Measurements from ENCODE around the gene CDCA3. TPM values are rescaled to one million over a fixed set of nuclear protein-coding genes. Genes with fewer than 3 reads are reported as not detected.
"Not testable (repeated sequence)": the region's sequence is repeated elsewhere in the genome, so short reads cannot be mapped to it uniquely, and the experiment has no call there.

CDCA3 gene
- total RNA-seq, 4 donors from 2014 or later, result 4.8 to 8.9 (median 5.9) TPM

- TF ChIP-seq POLR2AphosphoS5 (IDR thresholded peaks at IDR 0.05) (no peak), EP300 (IDR thresholded peaks at IDR 0.05) (no peak), POLR2A (IDR thresholded peaks at IDR 0.05) (no peak), CTCF (IDR thresholded peaks at IDR 0.05) (no peak)
- Histone ChIP-seq H3K27me3 (no peaks in the 10 kb centered on the region), H3K4me1 (peaks cover 55% of the 10 kb centered on the region), H3K36me3 (peaks cover 45% of the 10 kb centered on the region), H3K4me3 (peak overlapping the region; percentile 97), H3K27ac (peak overlapping the region; percentile 94), H3K9me3 (no peaks in the 10 kb centered on the region)
- no peak for DNase-seq (ENCODE audit: low spot score in 2 of 2)
- 13% methylated on average over 17 of the region's 22 CpGs for WGBS
These were observed 17.3 kb upstream of the CDCA3 start for GRCh38 chr12:6868211-6869048.

GRCh38 chr12:6867413-6868210 lies 16.5 kb upstream of the CDCA3 start, which contains the start of gene TPI1:
TPI1 (plus strand) TSS chr12:6867531; CDS start chr12:6867567, 36 bp downstream.
- Histone ChIP-seq H3K9me3 (no peaks in the 10 kb centered on the region), H3K4me3 (peak within 1 kb of the TSS; percentile 97), H3K27me3 (no peaks in the 10 kb centered on the region), H3K27ac (peak within 1 kb of the TSS; percentile 94), H3K4me1 (peaks cover 52% of the 10 kb centered on the region), H3K36me3 (peaks cover 53% of the 10 kb centered on the region)
- TF ChIP-seq EP300 (IDR thresholded peaks at IDR 0.05) (no peak), POLR2AphosphoS5 (IDR thresholded peaks at IDR 0.05) (peak; percentile 75 to 87 (median 81)), POLR2A (IDR thresholded peaks at IDR 0.05) (peak; percentile 83 to 95), CTCF (IDR thresholded peaks at IDR 0.05) (no peak)
- no peak for DNase-seq (ENCODE audit: low spot score in 2 of 2)
- WGBS, result 0% methylated on average over 5 of the region's 86 CpGs

GRCh38 chr12:6866920-6867412 lies 15.9 kb upstream of the CDCA3 start:
- WGBS, result 0% methylated on average over 6 of the region's 33 CpGs

DNA sequence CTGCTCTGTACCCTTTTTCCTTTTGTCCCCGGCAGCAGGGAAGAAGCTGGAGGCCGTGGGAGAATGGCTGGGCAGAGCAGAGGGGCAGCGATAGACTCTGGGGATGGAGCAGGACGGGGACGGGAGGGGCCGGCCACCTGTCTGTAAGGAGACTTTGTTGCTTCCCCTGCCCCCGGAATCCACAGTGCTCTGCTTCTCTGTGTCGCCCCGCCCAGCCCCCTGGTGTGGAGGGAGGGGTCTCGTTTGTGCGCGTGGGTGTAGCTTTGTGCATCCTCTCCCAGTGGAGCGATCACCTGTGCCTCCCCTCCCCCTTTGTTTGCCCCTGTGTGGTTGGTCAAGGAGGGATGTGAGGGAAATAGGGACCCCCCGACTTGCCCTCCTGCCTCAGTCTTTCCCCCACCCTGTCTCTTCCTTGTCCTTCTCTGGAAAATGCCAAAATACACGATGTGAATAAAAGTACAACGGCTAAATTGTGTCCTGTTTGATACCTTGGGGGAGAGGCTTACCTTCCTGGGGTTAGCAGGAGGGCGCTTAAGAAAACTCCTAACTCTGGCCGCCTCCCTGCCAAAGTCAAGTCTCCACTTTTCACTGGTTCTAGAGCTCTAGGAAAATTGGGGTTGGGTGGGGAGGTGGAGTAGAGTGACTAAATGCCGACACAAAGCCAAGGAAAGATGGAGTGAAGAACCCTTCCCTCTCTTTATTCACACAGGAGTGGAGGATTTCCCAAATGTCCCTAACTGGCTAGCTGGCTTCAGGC lies 15.3 kb upstream of the CDCA3 start:
- Histone ChIP-seq H3K4me1 (peaks cover 39% of the 10 kb centered on the region), H3K9me3 (no peaks in the 10 kb centered on the region), H3K36me3 (peaks cover 66% of the 10 kb centered on the region), H3K4me3 (peak overlapping the region; percentile 97), H3K27ac (peak overlapping the region; percentile 94), H3K27me3 (no peaks in the 10 kb centered on the region)
- DNase-seq (ENCODE audit: low spot score in 2 of 2), result no peak
- TF ChIP-seq POLR2AphosphoS5 (IDR thresholded peaks at IDR 0.05) (no peak), POLR2A (IDR thresholded peaks at IDR 0.05) (no peak), CTCF (IDR thresholded peaks at IDR 0.05) (no peak), EP300 (IDR thresholded peaks at IDR 0.05) (no peak)
- WGBS, result 65% methylated on average over 19 of the region's 19 CpGs

More at GRCh38 chr12:6866920-6867412, 15.9 kb upstream of the CDCA3 start:
- Histone ChIP-seq H3K4me1 (peaks cover 46% of the 10 kb centered on the region), H3K27ac (peak overlapping the region; percentile 94), H3K36me3 (peaks cover 59% of the 10 kb centered on the region), H3K27me3 (no peaks in the 10 kb centered on the region), H3K4me3 (peak overlapping the region; percentile 97), H3K9me3 (no peaks in the 10 kb centered on the region)
- TF ChIP-seq CTCF (IDR thresholded peaks at IDR 0.05), result no peak
- TF ChIP-seq POLR2A (IDR thresholded peaks at IDR 0.05), result no peak
- no peak for TF ChIP-seq POLR2AphosphoS5 (IDR thresholded peaks at IDR 0.05)
- no peak for TF ChIP-seq EP300 (IDR thresholded peaks at IDR 0.05)
- DNase-seq (ENCODE audit: low spot score in 2 of 2), result peak; percentile 91 to 95

- 99% methylated on average over 5 of the region's 5 CpGs for WGBS
- H3K4me3 ChIP-seq; H3K27me3 ChIP-seq; DNase-seq (ENCODE audit: low spot score in 2 of 2); H3K27ac ChIP-seq; H3K9me3 ChIP-seq: not testable (repeated sequence)
- H3K36me3 ChIP-seq, result peaks cover 66% of the 10 kb centered on the region
- peaks cover 32% of the 10 kb centered on the region for H3K4me1 ChIP-seq
These were observed 14.2 kb upstream of the CDCA3 start for GRCh38 chr12:6865307-6865706.

All from suprapubic skin (tissue), 4 donors.